ENCODE results near the gene GAST.
A peak's percentile ranks its signal among the peaks of the same experiment; 100 is the strongest.
"Not testable (repeated sequence)": the region's sequence is repeated elsewhere in the genome, so short reads cannot be mapped to it uniquely, and the experiment has no call there.

Gene GAST

DNA sequence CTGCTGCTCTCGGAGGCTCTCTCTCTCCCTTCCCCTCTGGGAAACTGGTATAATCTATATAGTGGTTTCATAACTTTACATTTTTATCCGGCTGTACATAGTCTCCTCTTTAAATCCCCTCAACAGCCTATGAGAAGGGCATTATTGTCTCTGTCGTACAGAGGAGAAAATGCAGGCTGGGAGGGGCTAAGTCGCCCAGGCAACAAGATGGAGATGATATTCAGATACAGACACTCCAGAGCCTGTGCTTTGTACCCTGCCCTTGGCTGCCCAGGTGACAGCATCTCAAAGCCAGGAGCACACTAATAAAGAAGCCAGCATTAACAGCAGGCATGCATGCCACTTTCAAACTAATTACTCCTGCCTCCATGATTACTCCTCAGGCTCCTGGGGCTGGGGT, 28.1 kb upstream of the GAST start:
- H3K9me3 ChIP-seq (ENCODE audit: control insufficient read depth in 2 of 2, low read length in 2 of 2): no peaks in the 10 kb centered on the region
- H3K36me3 ChIP-seq (ENCODE audit: control insufficient read depth in 2 of 2, insufficient read depth in 2 of 2, low read length in 2 of 2): no peaks in the 10 kb centered on the region
- no peaks in the 10 kb centered on the region for H3K27me3 ChIP-seq (ENCODE audit: control insufficient read depth in 2 of 2, insufficient read depth in 2 of 2, low read length in 2 of 2)
- H3K4me3 ChIP-seq (ENCODE audit: low read length in 2 of 2): no peak overlapping the region
- peaks cover 6% of the 10 kb centered on the region in 2 donors for H3K4me1 ChIP-seq (ENCODE audit: control insufficient read depth in 2 of 2, insufficient read depth in 2 of 2, low read length in 2 of 2)
- no peak overlapping the region for H3K9ac ChIP-seq (ENCODE audit: low read depth in 1 of 2, low read length in 2 of 2)
- no peak overlapping the region for H3K27ac ChIP-seq (ENCODE audit: low read depth in 2 of 2, low read length in 2 of 2)

DNA sequence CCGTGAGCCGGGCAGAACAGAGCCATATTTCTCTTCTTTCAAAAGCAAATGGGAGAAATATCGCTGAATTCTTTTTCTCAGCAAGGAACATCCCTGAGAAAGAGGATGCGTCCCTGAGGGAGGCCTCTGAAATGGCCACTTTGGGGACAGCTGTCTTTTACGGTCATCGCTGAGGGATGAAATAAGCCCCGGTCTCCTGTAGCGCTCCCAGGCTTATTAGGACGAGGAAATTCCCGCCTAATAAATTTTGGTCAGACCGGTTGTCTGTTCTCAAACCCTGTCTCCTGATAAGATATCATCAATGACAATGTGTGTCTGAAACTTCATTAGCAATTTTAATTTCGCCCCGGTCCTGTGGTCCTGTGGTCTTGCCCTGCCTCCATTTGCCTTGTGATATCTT, 26.4 kb upstream of the GAST start:
- not testable (repeated sequence) for H3K4me3 ChIP-seq (ENCODE audit: low read length in 2 of 2); H3K9me3 ChIP-seq (ENCODE audit: control insufficient read depth in 2 of 2, low read length in 2 of 2); H3K27me3 ChIP-seq (ENCODE audit: control insufficient read depth in 2 of 2, insufficient read depth in 2 of 2, low read length in 2 of 2); H3K9ac ChIP-seq (ENCODE audit: low read depth in 1 of 2, low read length in 2 of 2); H3K27ac ChIP-seq (ENCODE audit: low read depth in 2 of 2, low read length in 2 of 2)
- Histone ChIP-seq H3K4me1 (ENCODE audit: control insufficient read depth in 2 of 2, insufficient read depth in 2 of 2, low read length in 2 of 2) (peaks cover 15 to 16% of the 10 kb centered on the region in 2 donors), H3K36me3 (ENCODE audit: control insufficient read depth in 2 of 2, insufficient read depth in 2 of 2, low read length in 2 of 2) (peaks cover 14 to 15% of the 10 kb centered on the region in 2 donors)

DNA sequence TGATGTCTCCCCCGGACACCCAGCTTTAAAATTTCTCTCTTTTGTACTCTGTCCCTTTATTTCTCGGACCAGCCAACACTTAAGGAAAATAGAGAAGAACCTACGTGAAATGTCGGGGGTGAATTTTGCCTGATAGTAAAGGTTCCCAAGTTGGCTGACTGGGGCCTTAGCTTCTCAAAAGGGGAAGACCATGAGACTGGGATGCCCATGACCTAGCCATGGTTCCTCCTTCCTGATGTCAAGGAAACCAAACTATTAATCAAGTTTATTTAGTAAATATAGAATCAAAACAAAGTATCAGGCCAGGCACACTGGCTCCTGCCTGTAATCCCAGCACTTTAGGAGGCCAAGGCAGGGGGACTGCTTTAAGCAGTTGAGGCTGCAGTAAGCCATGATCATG, 25.9 kb upstream of the GAST start:
- no peaks in the 10 kb centered on the region for H3K27me3 ChIP-seq (ENCODE audit: control insufficient read depth in 2 of 2, insufficient read depth in 2 of 2, low read length in 2 of 2)
- no peak overlapping the region for H3K4me3 ChIP-seq (ENCODE audit: low read length in 2 of 2)
- no peak overlapping the region for H3K9ac ChIP-seq (ENCODE audit: low read depth in 1 of 2, low read length in 2 of 2)
- peaks cover 19 to 20% of the 10 kb centered on the region in 2 donors for H3K4me1 ChIP-seq (ENCODE audit: control insufficient read depth in 2 of 2, insufficient read depth in 2 of 2, low read length in 2 of 2)
- no peaks in the 10 kb centered on the region for H3K9me3 ChIP-seq (ENCODE audit: control insufficient read depth in 2 of 2, low read length in 2 of 2)
- no peak overlapping the region for H3K27ac ChIP-seq (ENCODE audit: low read depth in 2 of 2, low read length in 2 of 2)
- peaks cover 19 to 20% of the 10 kb centered on the region in 2 donors for H3K36me3 ChIP-seq (ENCODE audit: control insufficient read depth in 2 of 2, insufficient read depth in 2 of 2, low read length in 2 of 2)

DNA sequence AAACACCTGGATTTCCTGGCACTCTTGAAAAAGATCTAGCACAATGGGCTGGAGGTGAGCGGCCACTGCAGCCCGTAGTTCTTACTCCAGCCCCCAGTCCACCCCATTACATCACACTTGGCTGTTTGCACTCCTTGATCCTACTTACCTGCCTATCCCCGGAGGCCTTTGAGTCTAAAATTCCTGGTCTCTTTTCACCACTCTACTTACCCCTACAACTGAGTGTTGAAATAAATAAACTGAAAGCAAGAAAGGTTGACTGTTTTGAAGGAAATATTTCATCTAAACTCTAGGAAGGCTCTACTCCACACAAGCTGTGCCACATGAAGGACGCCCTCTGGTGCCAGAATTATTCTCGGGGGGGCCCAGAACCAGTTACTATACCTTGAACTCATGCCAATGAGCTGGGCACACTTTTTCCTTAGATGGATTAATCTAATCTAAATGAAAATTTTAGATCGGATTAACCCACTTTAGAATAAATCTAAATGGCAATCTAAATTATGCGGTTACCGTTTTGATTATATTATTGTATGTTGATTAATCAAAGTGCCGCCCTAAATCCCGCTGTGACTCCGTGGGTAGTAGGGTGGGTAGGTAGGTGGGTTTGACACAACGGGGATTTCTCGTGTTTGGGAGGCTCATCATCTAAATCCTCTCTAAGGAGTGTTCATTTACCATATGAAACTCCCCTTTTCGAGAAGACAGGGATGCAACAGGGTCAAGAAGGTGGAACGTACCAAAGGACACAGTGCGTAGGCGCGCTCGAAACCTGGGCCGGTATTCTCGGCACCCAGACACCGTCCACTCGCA, 24.1 kb upstream of the GAST start:
- peak overlapping the region; percentile 86 to 100 for H3K9ac ChIP-seq (ENCODE audit: low read depth in 1 of 2, low read length in 2 of 2)
- peak overlapping the region; percentile 100 for H3K27ac ChIP-seq (ENCODE audit: low read depth in 2 of 2, low read length in 2 of 2)
- H3K4me1 ChIP-seq (ENCODE audit: control insufficient read depth in 2 of 2, insufficient read depth in 2 of 2, low read length in 2 of 2): peaks cover 19 to 21% of the 10 kb centered on the region in 2 donors
- no peaks in the 10 kb centered on the region for H3K9me3 ChIP-seq (ENCODE audit: control insufficient read depth in 2 of 2, low read length in 2 of 2)
- H3K4me3 ChIP-seq (ENCODE audit: low read length in 2 of 2): peak overlapping the region; percentile 78 to 94
- no peaks in the 10 kb centered on the region for H3K27me3 ChIP-seq (ENCODE audit: control insufficient read depth in 2 of 2, insufficient read depth in 2 of 2, low read length in 2 of 2)
- H3K36me3 ChIP-seq (ENCODE audit: control insufficient read depth in 2 of 2, insufficient read depth in 2 of 2, low read length in 2 of 2): peaks cover 37% of the 10 kb centered on the region in 2 donors

DNA sequence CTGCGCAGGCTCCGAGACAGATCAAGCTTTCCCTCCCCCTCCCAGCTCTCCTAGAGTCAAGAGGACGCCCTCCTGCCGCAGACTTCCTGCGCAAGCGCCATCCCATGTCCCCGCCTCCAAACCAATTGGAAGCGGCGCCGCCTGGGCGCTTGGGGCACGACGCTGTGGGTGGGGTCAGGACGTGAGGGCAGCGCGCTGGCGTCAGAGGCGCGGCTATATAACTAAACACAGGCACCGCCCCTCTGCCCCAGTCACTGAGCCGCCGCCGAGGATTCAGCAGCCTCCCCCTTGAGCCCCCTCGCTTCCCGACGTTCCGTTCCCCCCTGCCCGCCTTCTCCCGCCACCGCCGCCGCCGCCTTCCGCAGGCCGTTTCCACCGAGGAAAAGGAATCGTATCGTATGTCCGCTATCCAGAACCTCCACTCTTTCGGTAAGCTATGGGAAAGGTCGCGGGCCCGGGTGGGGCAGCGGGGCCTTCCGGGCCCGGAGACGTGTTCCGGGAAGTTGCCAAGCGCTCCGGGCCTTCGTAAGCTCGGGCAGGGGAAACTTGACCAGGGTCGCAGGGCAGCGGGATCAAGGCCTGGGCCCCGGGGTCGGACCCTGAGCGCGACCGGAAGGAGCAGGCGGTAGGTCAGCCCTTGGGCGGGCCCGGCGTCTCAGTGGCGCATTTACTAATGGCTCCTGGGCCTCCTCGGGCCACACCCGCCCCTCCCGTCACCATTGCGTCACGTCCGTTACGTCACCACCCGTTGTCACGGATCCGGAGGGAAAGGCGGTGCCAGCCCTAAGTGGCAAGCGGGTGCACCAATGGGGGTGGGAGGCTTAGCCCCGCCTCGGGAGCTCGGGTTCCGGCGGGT, 23.3 kb upstream of the GAST start, which contains the start of gene EIF1:
Gene EIF1 (plus strand): TSS at position 245 of the 856 bp plus-strand sequence. CDS start 154 bp downstream, at position 399.
- H3K27me3 ChIP-seq (ENCODE audit: control insufficient read depth in 2 of 2, insufficient read depth in 2 of 2, low read length in 2 of 2): no peaks in the 10 kb centered on the region
- H3K9me3 ChIP-seq (ENCODE audit: control insufficient read depth in 2 of 2, low read length in 2 of 2): no peaks in the 10 kb centered on the region
- H3K4me3 ChIP-seq (ENCODE audit: low read length in 2 of 2): peak within 1 kb of the TSS; percentile 94
- H3K36me3 ChIP-seq (ENCODE audit: control insufficient read depth in 2 of 2, insufficient read depth in 2 of 2, low read length in 2 of 2): peaks cover 43 to 44% of the 10 kb centered on the region in 2 donors
- H3K27ac ChIP-seq (ENCODE audit: low read depth in 2 of 2, low read length in 2 of 2): peak within 1 kb of the TSS; percentile 100
- peak within 1 kb of the TSS; percentile 99 to 100 for H3K9ac ChIP-seq (ENCODE audit: low read depth in 1 of 2, low read length in 2 of 2)
- H3K4me1 ChIP-seq (ENCODE audit: control insufficient read depth in 2 of 2, insufficient read depth in 2 of 2, low read length in 2 of 2): peaks cover 19 to 21% of the 10 kb centered on the region in 2 donors

DNA sequence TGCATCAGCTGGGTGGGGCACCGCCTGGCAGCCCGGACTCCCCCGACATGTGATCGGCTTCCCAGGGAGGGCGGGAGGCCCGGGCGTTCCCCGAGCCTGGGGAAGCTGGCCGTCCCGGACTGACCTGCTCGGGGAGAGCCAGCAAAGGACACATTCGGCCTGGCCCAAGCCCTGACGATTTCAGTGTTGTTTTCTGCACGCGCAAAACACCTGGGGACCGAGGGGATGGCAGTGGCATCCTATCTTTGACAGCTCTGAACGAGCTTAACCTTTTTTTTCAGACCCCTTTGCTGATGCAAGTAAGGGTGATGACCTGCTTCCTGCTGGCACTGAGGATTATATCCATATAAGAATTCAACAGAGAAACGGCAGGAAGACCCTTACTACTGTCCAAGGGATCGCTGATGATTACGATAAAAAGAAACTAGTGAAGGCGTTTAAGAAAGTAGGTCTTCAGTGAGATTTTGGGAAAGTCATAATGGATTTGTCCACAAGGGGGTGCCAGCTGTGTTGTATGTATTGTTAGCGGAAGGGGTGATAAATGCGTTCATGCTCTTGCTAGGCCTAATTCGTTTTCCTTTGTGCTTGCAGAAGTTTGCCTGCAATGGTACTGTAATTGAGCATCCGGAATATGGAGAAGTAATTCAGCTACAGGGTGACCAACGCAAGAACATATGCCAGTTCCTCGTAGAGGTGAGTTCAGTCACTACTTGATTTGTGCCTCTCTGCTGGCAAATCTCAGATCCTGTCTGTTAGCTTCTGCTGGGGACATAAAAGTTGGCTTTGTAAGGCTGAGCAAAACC, 22.4 kb upstream of the GAST start:
- H3K27ac ChIP-seq (ENCODE audit: low read depth in 2 of 2, low read length in 2 of 2): peak overlapping the region; percentile 100
- peak overlapping the region; percentile 99 to 100 for H3K9ac ChIP-seq (ENCODE audit: low read depth in 1 of 2, low read length in 2 of 2)

DNA sequence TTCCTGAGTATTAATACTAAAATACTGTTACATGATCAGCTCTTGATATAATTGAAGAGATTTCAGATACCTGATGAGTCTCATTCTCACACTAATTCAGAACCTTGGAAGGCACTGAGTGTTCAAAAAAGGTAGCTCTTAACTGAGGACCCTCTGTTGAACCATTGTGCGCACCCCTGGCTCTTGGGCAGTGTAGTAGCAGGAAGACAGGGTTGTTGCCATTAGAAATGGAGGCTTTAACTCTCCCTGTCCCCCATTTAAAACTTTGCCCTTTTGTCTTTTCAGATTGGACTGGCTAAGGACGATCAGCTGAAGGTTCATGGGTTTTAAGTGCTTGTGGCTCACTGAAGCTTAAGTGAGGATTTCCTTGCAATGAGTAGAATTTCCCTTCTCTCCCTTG, 21.6 kb upstream of the GAST start:
- peak overlapping the region in 1 of 2 donors; percentile 38 for H3K27ac ChIP-seq (ENCODE audit: low read depth in 2 of 2, low read length in 2 of 2)
- peak overlapping the region in 1 of 2 donors; percentile 99 for H3K9ac ChIP-seq (ENCODE audit: low read depth in 1 of 2, low read length in 2 of 2)
- peaks cover 46 to 55% of the 10 kb centered on the region in 2 donors for H3K36me3 ChIP-seq (ENCODE audit: control insufficient read depth in 2 of 2, insufficient read depth in 2 of 2, low read length in 2 of 2)
- no peaks in the 10 kb centered on the region for H3K9me3 ChIP-seq (ENCODE audit: control insufficient read depth in 2 of 2, low read length in 2 of 2)
- peaks cover 19 to 21% of the 10 kb centered on the region in 2 donors for H3K4me1 ChIP-seq (ENCODE audit: control insufficient read depth in 2 of 2, insufficient read depth in 2 of 2, low read length in 2 of 2)
- H3K4me3 ChIP-seq (ENCODE audit: low read length in 2 of 2): peak overlapping the region in 1 of 2 donors; percentile 88
- no peaks in the 10 kb centered on the region for H3K27me3 ChIP-seq (ENCODE audit: control insufficient read depth in 2 of 2, insufficient read depth in 2 of 2, low read length in 2 of 2)

More for the DNA sequence above, 22.4 kb upstream of the GAST start:
- no peaks in the 10 kb centered on the region for H3K27me3 ChIP-seq (ENCODE audit: control insufficient read depth in 2 of 2, insufficient read depth in 2 of 2, low read length in 2 of 2)
- H3K4me1 ChIP-seq (ENCODE audit: control insufficient read depth in 2 of 2, insufficient read depth in 2 of 2, low read length in 2 of 2): peaks cover 19 to 21% of the 10 kb centered on the region in 2 donors
- no peaks in the 10 kb centered on the region for H3K9me3 ChIP-seq (ENCODE audit: control insufficient read depth in 2 of 2, low read length in 2 of 2)
- H3K4me3 ChIP-seq (ENCODE audit: low read length in 2 of 2): peak overlapping the region; percentile 88 to 94
- peaks cover 46 to 48% of the 10 kb centered on the region in 2 donors for H3K36me3 ChIP-seq (ENCODE audit: control insufficient read depth in 2 of 2, insufficient read depth in 2 of 2, low read length in 2 of 2)

DNA sequence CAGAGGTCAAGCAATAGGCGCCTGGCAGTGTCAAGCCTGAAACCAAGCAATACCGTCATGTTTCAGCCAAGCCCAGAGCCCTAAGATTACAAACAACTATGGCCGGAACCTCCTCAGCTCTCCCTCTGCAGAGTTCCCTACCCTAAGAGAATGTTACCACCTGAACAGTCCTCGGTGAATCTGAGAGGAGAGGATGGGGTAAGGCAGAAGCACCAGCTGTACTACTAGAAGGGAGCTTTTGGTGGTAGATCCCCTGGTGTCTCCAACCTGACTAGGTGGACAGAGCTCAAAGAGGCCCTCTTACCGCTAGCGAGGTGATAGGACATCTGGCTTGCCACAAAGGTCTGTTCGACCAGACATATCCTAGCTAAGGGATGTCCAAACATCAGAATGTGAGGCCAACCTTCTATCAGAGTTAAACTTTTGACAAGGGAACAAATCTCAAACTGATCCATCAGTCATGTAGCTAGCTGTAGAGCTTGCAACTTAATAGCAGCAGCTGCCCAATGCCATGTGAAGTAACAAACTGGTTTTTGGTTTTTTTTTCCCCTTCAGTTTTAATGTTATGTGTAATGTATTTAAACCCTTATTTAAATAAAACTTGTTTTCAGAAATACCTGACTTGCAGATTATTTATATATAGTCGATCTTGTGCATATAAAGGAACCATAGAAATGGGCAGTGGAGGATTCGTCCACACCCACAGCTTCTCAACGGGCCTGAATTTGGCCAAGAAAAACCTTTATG, 20.9 kb upstream of the GAST start:
- no peaks in the 10 kb centered on the region for H3K27me3 ChIP-seq (ENCODE audit: control insufficient read depth in 2 of 2, insufficient read depth in 2 of 2, low read length in 2 of 2)
- no peaks in the 10 kb centered on the region for H3K9me3 ChIP-seq (ENCODE audit: control insufficient read depth in 2 of 2, low read length in 2 of 2)
- H3K36me3 ChIP-seq (ENCODE audit: control insufficient read depth in 2 of 2, insufficient read depth in 2 of 2, low read length in 2 of 2): peaks cover 46 to 55% of the 10 kb centered on the region in 2 donors
- peak overlapping the region in 1 of 2 donors; percentile 10 for H3K27ac ChIP-seq (ENCODE audit: low read depth in 2 of 2, low read length in 2 of 2)
- H3K4me1 ChIP-seq (ENCODE audit: control insufficient read depth in 2 of 2, insufficient read depth in 2 of 2, low read length in 2 of 2): peaks cover 19 to 22% of the 10 kb centered on the region in 2 donors
- H3K9ac ChIP-seq (ENCODE audit: low read depth in 1 of 2, low read length in 2 of 2): no peak overlapping the region
- H3K4me3 ChIP-seq (ENCODE audit: low read length in 2 of 2): no peak overlapping the region

All from mucosa of rectum (tissue), 2 donors.